Heart right ventricle (tissue), 16 donors: ENCODE data around the gene ADGRE1. TPM values are rescaled to one million over a fixed set of nuclear protein-coding genes. Genes with fewer than 3 reads are reported as not detected.

Experiments
- ATAC-seq, 8 donors: fragments of 200-7000 bp; cut with Tn5 transposase; one replicate each; pipeline ENCODE4 v1.9.1; 2020; ENCODE audit warnings: mild to moderate bottlenecking in 8 of 8, moderate library complexity in 8 of 8, moderate number of reproducible peaks in 1 of 8
- DNase-seq, 2 donors: peaks; one replicate each; pipeline ENCODE4 v3.0.0-alpha.2; 2020
- H3K27ac ChIP-seq, 10 donors: fragments of 200-600 bp; sonication (generic) in 2 of 10; one replicate each; pipeline versions ENCODE4 v1.5.0 to v1.8.0; 2020 to 2022; ENCODE audit warnings: mild to moderate bottlenecking in 3 of 10
- H3K27me3 ChIP-seq, 7 donors: fragments of 200-600 bp; one replicate each; pipeline ENCODE4 v1.8.0; 2021 to 2022; ENCODE audit warnings: mild to moderate bottlenecking in 2 of 7
- H3K36me3 ChIP-seq, 9 donors: fragments of 200-600 bp; sonication (generic) in 1 of 9; one replicate each; pipeline versions ENCODE4 v1.5.0 to v1.8.0; 2020 to 2022; ENCODE audit warnings: mild to moderate bottlenecking in 2 of 9
- H3K4me1 ChIP-seq, 9 donors: fragments of 200-600 bp; sonication (generic) in 1 of 9; one replicate each; pipeline versions ENCODE4 v1.5.0 to v1.8.0; 2020 to 2022; ENCODE audit warnings: mild to moderate bottlenecking in 4 of 9
- H3K4me3 ChIP-seq, 10 donors: fragments of 200-600 bp; sonication (generic) in 2 of 10; one replicate each; pipeline versions ENCODE4 v1.5.0 to v1.8.0; 2020 to 2022; ENCODE audit warnings: mild to moderate bottlenecking in 7 of 10, moderate library complexity in 2 of 10
- H3K9me3 ChIP-seq, 11 donors: fragments of 200-600 bp in 10 of 11; sonication (generic) in 2 of 11; one replicate each; pipeline versions ENCODE4 v1.5.0 to v1.8.0; 2013 to 2022; ENCODE audit warnings: mild to moderate bottlenecking in 2 of 11, control low read depth in 1 of 11, moderate library complexity in 1 of 11
- WGBS, 2 donors: extraction: QIAGEN DNeasy Blood & Tissue Kit; methylation state at CpG; one replicate each; pipeline ENCODE4 v1.1.7; 2013; ENCODE audit warnings: inconsistent platforms in 1 of 2; 5-methylcytosine and 5-hydroxymethylcytosine counted together
- intact Hi-C, 10 donors: fragments of 100-400 bp; cut with DNase I; formaldehyde crosslinking; loops; one replicate each; pipeline versions ENCODE4 v1.11.1 to v1.14.2; 2022
- polyA plus RNA-seq, 2 donors: library from polyadenylated mRNA; stranded (reverse); fragments of 200-250 nt; gene quantifications; one replicate each; pipeline ENCODE4 v1.2.3, GENCODE V29; 2013
- total RNA-seq, 10 donors: library from RNA; stranded (reverse); fragmentation: NEBNext Ultra II Directional in 3 of 10; extraction: Animal tissue kit (Norgen Biotek cat#: 25700) in 3 of 10; gene quantifications; one replicate each; pipeline versions ENCODE4 v1.2.1 to v1.2.4, GENCODE V29; 2021 to 2023
- TF ChIP-seq, protein P1 (sequence below), 9 donors: fragments of 200-600 bp; sonication (generic) in 2 of 9; IDR thresholded peaks; one replicate each; pipeline versions ENCODE4 v1.5.0 to v1.8.0; 2021 to 2022; ENCODE audit warnings: antibody characterized with exemption in 9 of 9, mild to moderate bottlenecking in 5 of 9, moderate library complexity in 1 of 9
- donor health status: Arrhythmogenic right ventricular cardiomyopathy.
- donor health status: ischemic (EF 13 %, LVEDD 7.1; RV severe dilation, severe dysfunction).
- donor health status: healthy with polysubstance abuse.
- donor health status: DM: no; HTN: yes; CAD: no.
- donor health status: DM: no; HTN: no; CAD: no.
- donor health status: ischemic (EF 25% LVEDD 6.9; RV normal size, moderate dysfunction).
- donor health status: ischemic (EF 25% LVEDD 5.7; RV mildly dilated, moderate dysfunction).
- donor health status: healthy.
- donor health status: DM: yes; HTN: yes; CAD: no.
- donor health status: Ischemic cardiomyopathy.
- donor health status: ischemic (EF 35%, LVEDD 5.7; RV mildly dilated, moderate dysfunction).
- donor health status: nonischemic (EF 11% LVEDD 7.7; RV severe dilation, severe dysfunction).
- donor health status: DM: yes; HTN: yes; CAD: no.
- donor health status: PGD.
- donor health status: ischemic (EF 29% LVEDD 5.4; RV normal size, mild dysfunction).
- donor health status: nonischemic (EF 23%, LVEDD 6.1; RV moderate dilation, normal function).

The ADGRE1 gene
- total and polyA plus RNA-seq, 12 donors: 0.09 to 4.8 (median 0.19) TPM; not detected in 3

DNA sequence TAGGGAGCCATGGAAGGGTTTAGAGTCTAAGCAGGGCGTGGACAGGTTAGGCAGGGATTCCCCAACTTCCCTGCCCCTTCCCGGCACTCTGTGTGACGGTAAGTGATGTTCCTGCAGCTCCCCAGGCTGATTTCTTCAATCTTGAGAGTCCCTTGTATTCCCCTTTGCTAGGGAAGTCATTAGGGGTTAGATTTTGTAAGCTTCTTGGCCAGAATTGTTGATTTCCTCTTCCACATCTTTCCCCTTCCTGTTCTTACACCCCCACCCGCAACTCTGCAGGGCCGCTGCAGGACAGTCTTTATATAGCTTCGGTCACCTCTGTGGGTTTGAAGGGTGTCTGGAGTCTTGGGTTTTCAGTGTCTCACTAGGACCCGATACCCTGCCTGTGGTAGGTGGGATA lies 10.6 kb upstream of the ADGRE1 start:
- no peak overlapping the region for H3K4me3 ChIP-seq
- no peak for ATAC-seq
- intact Hi-C loops: no loop called here
- no peak for DNase-seq
- H3K27me3 ChIP-seq: peaks cover 0 to 46% (median 5%) of the 10 kb centered on the region in 7 donors
- TF ChIP-seq, protein P1, sequence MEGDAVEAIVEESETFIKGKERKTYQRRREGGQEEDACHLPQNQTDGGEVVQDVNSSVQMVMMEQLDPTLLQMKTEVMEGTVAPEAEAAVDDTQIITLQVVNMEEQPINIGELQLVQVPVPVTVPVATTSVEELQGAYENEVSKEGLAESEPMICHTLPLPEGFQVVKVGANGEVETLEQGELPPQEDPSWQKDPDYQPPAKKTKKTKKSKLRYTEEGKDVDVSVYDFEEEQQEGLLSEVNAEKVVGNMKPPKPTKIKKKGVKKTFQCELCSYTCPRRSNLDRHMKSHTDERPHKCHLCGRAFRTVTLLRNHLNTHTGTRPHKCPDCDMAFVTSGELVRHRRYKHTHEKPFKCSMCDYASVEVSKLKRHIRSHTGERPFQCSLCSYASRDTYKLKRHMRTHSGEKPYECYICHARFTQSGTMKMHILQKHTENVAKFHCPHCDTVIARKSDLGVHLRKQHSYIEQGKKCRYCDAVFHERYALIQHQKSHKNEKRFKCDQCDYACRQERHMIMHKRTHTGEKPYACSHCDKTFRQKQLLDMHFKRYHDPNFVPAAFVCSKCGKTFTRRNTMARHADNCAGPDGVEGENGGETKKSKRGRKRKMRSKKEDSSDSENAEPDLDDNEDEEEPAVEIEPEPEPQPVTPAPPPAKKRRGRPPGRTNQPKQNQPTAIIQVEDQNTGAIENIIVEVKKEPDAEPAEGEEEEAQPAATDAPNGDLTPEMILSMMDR (IDR thresholded peaks at IDR 0.05): no peak
- peak overlapping the region in 1 of 10 donors; percentile 56 for H3K27ac ChIP-seq
- peaks cover 0 to 10% (median 0%) of the 10 kb centered on the region in 9 donors for H3K4me1 ChIP-seq
- peaks cover 0 to 33% (median 5%) of the 10 kb centered on the region in 11 donors for H3K9me3 ChIP-seq
- WGBS, 2 donors: 54 to 59% methylated on average over 7 of the region's 7 CpGs
- no peaks in the 10 kb centered on the region for H3K36me3 ChIP-seq

DNA sequence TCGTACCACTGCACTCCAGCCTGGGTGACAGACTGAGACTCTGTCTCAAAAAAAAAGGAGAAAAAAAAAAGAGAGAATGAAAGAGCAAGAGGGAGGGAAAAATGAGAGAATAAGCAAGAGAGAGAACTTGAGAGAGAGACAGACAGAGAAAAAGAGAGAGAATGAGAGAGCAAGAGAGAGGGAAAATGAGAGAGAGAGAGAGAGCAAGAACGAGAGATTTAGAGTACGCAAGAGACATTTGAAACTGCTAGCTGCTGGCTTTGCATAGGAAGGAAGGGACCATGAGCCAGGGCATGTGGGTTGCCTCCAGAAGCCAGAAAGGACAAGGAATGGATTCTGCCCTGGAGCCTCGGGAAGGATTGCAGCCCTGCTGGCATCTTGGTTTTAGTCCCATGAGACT lies 9.6 kb upstream of the ADGRE1 start:
- no peak overlapping the region for H3K4me3 ChIP-seq
- no peaks in the 10 kb centered on the region for H3K36me3 ChIP-seq
- intact Hi-C loops: no loop called here
- 82 to 88% methylated on average over 4 of the region's 4 CpGs for WGBS, 2 donors
- H3K27me3 ChIP-seq: peaks cover 0 to 46% (median 5%) of the 10 kb centered on the region in 7 donors
- H3K9me3 ChIP-seq: peaks cover 0 to 24% (median 0%) of the 10 kb centered on the region in 11 donors
- no peak for DNase-seq
- H3K27ac ChIP-seq: no peak overlapping the region
- no peak for ATAC-seq
- H3K4me1 ChIP-seq: peaks cover 0 to 10% (median 0%) of the 10 kb centered on the region in 9 donors
- TF ChIP-seq, protein P1 (IDR thresholded peaks at IDR 0.05): no peak

DNA sequence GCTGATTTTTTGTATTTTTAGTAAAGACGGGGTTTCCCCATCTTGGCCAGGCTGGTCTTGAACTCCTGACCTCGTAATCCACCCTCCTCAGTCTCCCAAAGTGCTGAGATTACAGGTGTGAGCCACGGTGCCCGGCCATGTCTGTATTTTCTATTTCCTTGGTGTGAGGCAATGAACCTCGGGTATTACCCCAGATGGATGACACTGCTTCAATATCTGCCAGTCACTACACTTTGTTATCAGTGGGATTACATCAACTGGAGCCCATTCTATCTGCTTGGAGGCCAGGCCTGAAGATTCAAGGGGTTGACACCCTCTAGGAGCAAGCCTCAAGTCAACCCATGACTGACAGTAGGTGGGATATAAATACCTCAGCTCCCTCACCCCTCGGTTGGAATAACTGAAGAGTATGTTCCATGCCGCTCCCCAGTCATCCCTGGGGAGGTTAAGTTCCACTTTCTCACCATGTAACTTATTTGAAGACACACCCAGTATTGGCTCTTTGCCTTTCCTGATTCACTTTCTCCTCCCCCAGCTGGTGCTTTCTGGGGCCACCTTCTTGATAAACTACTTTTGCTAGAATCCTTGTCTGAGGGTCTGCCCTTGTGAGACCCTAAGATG lies 992 bp upstream of the ADGRE1 start:
- H3K27me3 ChIP-seq: peaks cover 0 to 16% (median 0%) of the 10 kb centered on the region in 7 donors
- no peak for DNase-seq
- no peak for ATAC-seq
- H3K36me3 ChIP-seq: no peaks in the 10 kb centered on the region
- peaks cover 0 to 22% (median 5%) of the 10 kb centered on the region in 11 donors for H3K9me3 ChIP-seq
- intact Hi-C loops: no loop called here
- 67 to 74% methylated on average over 7 of the region's 7 CpGs for WGBS, 2 donors
- H3K4me3 ChIP-seq: no peak overlapping the region
- peak overlapping the region in 1 of 10 donors; percentile 53 for H3K27ac ChIP-seq
- TF ChIP-seq, protein P1 (IDR thresholded peaks at IDR 0.05): no peak
- peaks cover 0 to 23% (median 0%) of the 10 kb centered on the region in 9 donors for H3K4me1 ChIP-seq

DNA sequence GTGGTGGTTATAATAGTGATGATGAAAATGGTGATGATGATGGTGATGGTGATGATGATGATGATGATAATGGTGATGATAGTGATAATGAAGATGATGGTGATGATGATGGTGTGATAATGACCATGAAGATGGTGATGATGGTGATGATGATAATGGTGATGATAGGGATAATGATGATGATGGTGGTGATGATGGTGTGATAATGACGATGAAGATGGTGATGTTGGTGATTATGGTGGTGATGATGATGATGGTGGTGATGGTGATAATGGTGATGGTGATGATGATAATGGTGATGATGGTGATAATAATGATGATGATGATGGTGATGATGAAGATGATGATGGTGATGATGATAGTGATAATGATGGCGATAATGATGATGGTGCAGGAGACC lies 1.6 kb downstream of the ADGRE1 start:
- TF ChIP-seq, protein P1 (IDR thresholded peaks at IDR 0.05): no peak
- Histone ChIP-seq H3K27ac (no peak overlapping the region), H3K4me1 (peaks cover 0 to 34% (median 0%) of the 10 kb centered on the region in 9 donors), H3K9me3 (peaks cover 0 to 22% (median 5%) of the 10 kb centered on the region in 11 donors), H3K27me3 (peaks cover 0 to 13% (median 0%) of the 10 kb centered on the region in 7 donors), H3K36me3 (no peaks in the 10 kb centered on the region), H3K4me3 (peak overlapping the region in 1 of 10 donors; percentile 40)
- intact Hi-C loops: no loop called here
- WGBS, 2 donors: 95% methylated on average over 2 of the region's 2 CpGs
- DNase-seq: no peak
- ATAC-seq: no peak
